ENCODE data around the gene MAP3K20. TPM values are rescaled to one million over a fixed set of nuclear protein-coding genes. Genes with fewer than 3 reads are reported as not detected.

MAP3K20 gene
- total RNA-seq, 1 experiment from 2014 or later, result 15.2 TPM

DNA sequence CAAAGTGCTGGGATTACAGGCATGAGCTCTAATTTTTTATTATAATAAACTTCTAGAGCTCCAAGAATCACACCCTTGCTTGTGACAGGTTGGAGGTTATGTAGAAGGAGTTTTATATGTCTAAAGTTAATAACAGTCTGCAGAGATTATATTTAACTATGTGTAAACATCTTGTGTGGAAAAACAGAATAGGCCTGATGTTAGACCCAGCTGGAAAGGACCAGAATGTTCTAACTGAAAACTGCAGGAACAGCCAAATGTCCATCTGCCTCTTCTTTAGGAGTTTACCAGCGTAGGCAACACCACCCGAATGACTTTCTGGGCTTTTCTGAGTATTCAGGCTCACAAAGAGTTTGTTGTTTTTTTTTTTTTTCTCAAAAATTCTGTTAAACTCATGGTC is 211.9 kb downstream of the MAP3K20 start:
- Mint-ChIP-seq H3K4me1 (no peaks in the 10 kb centered on the region), H3K9me3 (peaks cover 17% of the 10 kb centered on the region), H3K36me3 (peaks cover 28% of the 10 kb centered on the region), H3K4me3 (no peak overlapping the region), H3K27me3 (ENCODE audit: low read depth) (no peaks in the 10 kb centered on the region), H3K27ac (no peak overlapping the region)
- no peak for DNase-seq (ENCODE audit: low spot score)
- TF ChIP-seq SMAD3 (CRISPR knock-in tag; IDR thresholded peaks at IDR 0.05; ENCODE audit: borderline replicate concordance), result no peak
- TF ChIP-seq SMAD4 (CRISPR knock-in tag; IDR thresholded peaks at IDR 0.05), result no peak
- no peak for TF ChIP-seq JUN (CRISPR knock-in tag; IDR thresholded peaks at IDR 0.05)
- TF ChIP-seq MAX (CRISPR knock-in tag; IDR thresholded peaks at IDR 0.05), result no peak
- TF ChIP-seq NFYB (CRISPR knock-in tag; conservative IDR thresholded peaks at IDR 0.05; ENCODE audit: low read depth), result no peak
- TF ChIP-seq ZNF532 (CRISPR knock-in tag; IDR thresholded peaks at IDR 0.05; ENCODE audit: borderline replicate concordance), result no peak
- no peak for TF ChIP-seq TEAD1 (CRISPR knock-in tag; IDR thresholded peaks at IDR 0.05)
- no peak for TF ChIP-seq ZBTB21 (CRISPR knock-in tag; IDR thresholded peaks at IDR 0.05; ENCODE audit: borderline replicate concordance)
- no peak for TF ChIP-seq GRHL2 (CRISPR knock-in tag; IDR thresholded peaks at IDR 0.05; ENCODE audit: insufficient replicate concordance, severe bottlenecking)
- no peak for TF ChIP-seq JAZF1 (CRISPR knock-in tag; IDR thresholded peaks at IDR 0.05)
- CTCF ChIA-PET, result interaction anchor here (1.3 kb wide), 1 partner anchor 15 kb away, joined by 4 read pairs; no protein-coding TSS in a partner anchor
- ATAC-seq, result no peak
- POLR2A ChIA-PET, result no interaction called here

GRCh38 chr2:173288561-173288960 is 212.9 kb downstream of the MAP3K20 start:
- ATAC-seq (no peak), DNase-seq (ENCODE audit: low spot score) (no peak)
- H3K4me1 Mint-ChIP-seq, result no peaks in the 10 kb centered on the region
- peaks cover 28% of the 10 kb centered on the region for H3K36me3 Mint-ChIP-seq
- TF ChIP-seq, protein P1, sequence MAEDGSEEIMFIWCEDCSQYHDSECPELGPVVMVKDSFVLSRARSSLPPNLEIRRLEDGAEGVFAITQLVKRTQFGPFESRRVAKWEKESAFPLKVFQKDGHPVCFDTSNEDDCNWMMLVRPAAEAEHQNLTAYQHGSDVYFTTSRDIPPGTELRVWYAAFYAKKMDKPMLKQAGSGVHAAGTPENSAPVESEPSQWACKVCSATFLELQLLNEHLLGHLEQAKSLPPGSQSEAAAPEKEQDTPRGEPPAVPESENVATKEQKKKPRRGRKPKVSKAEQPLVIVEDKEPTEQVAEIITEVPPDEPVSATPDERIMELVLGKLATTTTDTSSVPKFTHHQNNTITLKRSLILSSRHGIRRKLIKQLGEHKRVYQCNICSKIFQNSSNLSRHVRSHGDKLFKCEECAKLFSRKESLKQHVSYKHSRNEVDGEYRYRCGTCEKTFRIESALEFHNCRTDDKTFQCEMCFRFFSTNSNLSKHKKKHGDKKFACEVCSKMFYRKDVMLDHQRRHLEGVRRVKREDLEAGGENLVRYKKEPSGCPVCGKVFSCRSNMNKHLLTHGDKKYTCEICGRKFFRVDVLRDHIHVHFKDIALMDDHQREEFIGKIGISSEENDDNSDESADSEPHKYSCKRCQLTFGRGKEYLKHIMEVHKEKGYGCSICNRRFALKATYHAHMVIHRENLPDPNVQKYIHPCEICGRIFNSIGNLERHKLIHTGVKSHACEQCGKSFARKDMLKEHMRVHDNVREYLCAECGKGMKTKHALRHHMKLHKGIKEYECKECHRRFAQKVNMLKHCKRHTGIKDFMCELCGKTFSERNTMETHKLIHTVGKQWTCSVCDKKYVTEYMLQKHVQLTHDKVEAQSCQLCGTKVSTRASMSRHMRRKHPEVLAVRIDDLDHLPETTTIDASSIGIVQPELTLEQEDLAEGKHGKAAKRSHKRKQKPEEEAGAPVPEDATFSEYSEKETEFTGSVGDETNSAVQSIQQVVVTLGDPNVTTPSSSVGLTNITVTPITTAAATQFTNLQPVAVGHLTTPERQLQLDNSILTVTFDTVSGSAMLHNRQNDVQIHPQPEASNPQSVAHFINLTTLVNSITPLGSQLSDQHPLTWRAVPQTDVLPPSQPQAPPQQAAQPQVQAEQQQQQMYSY (CRISPR knock-in tag; IDR thresholded peaks at IDR 0.05), result no peak
- TF ChIP-seq ZNF232 (CRISPR knock-in tag; IDR thresholded peaks at IDR 0.05), result no peak
- no peak for TF ChIP-seq NFYB (CRISPR knock-in tag; conservative IDR thresholded peaks at IDR 0.05; ENCODE audit: low read depth)
- TF ChIP-seq, protein P2, sequence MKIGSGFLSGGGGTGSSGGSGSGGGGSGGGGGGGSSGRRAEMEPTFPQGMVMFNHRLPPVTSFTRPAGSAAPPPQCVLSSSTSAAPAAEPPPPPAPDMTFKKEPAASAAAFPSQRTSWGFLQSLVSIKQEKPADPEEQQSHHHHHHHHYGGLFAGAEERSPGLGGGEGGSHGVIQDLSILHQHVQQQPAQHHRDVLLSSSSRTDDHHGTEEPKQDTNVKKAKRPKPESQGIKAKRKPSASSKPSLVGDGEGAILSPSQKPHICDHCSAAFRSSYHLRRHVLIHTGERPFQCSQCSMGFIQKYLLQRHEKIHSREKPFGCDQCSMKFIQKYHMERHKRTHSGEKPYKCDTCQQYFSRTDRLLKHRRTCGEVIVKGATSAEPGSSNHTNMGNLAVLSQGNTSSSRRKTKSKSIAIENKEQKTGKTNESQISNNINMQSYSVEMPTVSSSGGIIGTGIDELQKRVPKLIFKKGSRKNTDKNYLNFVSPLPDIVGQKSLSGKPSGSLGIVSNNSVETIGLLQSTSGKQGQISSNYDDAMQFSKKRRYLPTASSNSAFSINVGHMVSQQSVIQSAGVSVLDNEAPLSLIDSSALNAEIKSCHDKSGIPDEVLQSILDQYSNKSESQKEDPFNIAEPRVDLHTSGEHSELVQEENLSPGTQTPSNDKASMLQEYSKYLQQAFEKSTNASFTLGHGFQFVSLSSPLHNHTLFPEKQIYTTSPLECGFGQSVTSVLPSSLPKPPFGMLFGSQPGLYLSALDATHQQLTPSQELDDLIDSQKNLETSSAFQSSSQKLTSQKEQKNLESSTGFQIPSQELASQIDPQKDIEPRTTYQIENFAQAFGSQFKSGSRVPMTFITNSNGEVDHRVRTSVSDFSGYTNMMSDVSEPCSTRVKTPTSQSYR (CRISPR knock-in tag; IDR thresholded peaks at IDR 0.05), result no peak
- no peak for TF ChIP-seq GTF2I (CRISPR knock-in tag; conservative IDR thresholded peaks at IDR 0.05)
- no peak for TF ChIP-seq TEAD1 (CRISPR knock-in tag; IDR thresholded peaks at IDR 0.05)
- POLR2A ChIA-PET, result no interaction called here
- CTCF ChIA-PET, result no interaction called here
- no peak overlapping the region for H3K27ac Mint-ChIP-seq
- H3K4me3 Mint-ChIP-seq, result no peak overlapping the region
- no peaks in the 10 kb centered on the region for H3K27me3 Mint-ChIP-seq (ENCODE audit: low read depth)
- H3K9me3 Mint-ChIP-seq, result peaks cover 22% of the 10 kb centered on the region

Measured in WTC11 (cell line).